ENCODE measurements around the gene KLKB1. TPM values are rescaled to one million over a fixed set of nuclear protein-coding genes. Genes with fewer than 3 reads are reported as not detected.
"Not testable (repeated sequence)": the region's sequence is repeated elsewhere in the genome, so short reads cannot be mapped to it uniquely, and the experiment has no call there.

The KLKB1 gene
- total RNA-seq, 3 donors from 2014 or later (not counting 1 experiment from before 2014, with no cell fraction given), result 0.95 to 3.1 (median 1.6) TPM

DNA sequence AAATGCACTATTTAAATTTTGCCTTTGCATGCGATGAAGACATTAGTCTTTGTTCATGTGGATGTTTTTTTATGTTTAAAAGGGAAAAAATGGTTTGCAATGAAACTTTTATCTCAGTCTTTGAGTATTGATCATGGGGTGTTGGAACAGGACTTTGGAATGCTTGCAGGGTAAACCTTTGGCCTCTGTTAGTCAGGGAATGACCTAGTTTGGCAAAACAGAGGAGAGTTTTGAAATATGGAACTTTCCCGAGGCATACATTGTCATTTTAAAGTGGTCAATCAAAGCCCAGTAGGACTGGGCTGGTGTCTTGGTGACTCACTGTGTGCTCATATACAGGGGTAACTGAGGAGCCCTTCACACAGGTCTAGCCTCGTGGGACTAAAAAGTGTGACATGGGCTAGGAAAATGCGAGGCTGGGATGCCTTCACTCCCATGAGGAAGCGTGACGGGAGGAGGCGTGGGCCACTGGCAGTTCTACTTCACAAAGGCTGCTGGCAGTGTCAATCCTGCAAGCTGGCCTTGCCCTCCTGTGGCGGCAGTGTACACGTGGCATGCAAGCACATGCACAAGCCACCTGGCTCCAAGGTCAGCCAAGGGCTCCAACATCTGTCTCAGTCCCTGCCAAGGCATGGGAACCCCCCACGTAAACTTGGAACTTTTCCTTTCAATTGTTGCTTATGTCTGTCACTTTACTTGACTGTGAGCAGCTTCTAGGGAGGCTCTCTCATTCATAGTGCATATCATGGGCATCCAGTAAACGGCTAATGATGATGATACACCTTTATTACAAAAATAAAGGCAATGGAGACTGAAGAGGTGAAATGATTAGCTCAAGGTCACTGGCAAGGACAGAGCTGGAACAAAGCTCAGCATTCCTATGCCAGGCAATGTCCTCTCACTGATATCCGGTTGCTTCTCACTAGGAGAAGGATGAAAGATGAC is 33.5 kb downstream of the KLKB1 start:
- WGBS (ENCODE audit: insufficient coverage), result 89% methylated on average over 12 of the region's 12 CpGs
- Histone ChIP-seq H3K4me1 (ENCODE audit: control insufficient read depth, insufficient read depth, low read length) (no peaks in the 10 kb centered on the region), H3K4me3 (ENCODE audit: low read length) (no peak overlapping the region), H3K9me3 (ENCODE audit: control insufficient read depth, insufficient read depth, low read length) (no peaks in the 10 kb centered on the region), H3K27me3 (ENCODE audit: control insufficient read depth, insufficient read depth, low read length) (no peaks in the 10 kb centered on the region), H3K27ac (ENCODE audit: low read length) (no peak overlapping the region), H3K36me3 (ENCODE audit: control insufficient read depth, insufficient read depth, low read length) (no peaks in the 10 kb centered on the region)
- H3K9me3 Mint-ChIP-seq, result no peaks in the 10 kb centered on the region
- peaks cover 4 to 10% of the 10 kb centered on the region in 2 donors for H3K27me3 Mint-ChIP-seq (ENCODE audit: low read depth in 2 of 2)
- H3K36me3 Mint-ChIP-seq, result no peaks in the 10 kb centered on the region
- no peak for TF ChIP-seq CTCF (IDR thresholded peaks at IDR 0.05)
- intact Hi-C loops (cut with micrococcal nuclease), result no loop called here
- no peak for ATAC-seq
- H3K4me3 Mint-ChIP-seq, result no peak overlapping the region
- no peak for DNase-seq
- no peaks in the 10 kb centered on the region for H3K4me1 Mint-ChIP-seq
- H3K27ac Mint-ChIP-seq, result no peak overlapping the region

DNA sequence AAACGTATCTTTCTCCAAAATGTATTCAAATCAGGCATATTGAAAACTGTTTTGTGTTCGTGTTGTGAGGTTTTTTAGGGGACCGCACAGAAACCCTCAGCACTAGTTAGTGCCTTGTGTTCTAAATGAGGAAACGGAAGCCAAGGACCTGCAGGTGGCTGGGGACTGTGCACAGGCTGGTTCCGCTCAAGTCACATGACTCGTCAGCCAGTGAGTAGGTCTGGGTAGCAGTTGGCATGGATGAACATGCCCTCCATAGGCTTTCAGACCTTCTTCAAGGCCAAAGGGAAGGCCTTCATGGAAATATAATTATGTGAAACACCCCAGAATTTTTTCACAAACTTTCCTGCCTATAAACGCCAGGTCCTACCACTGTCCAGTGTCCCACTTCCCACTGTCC is 37.4 kb downstream of the KLKB1 start:
- DNase-seq (no peak), ATAC-seq (no peak)
- H3K4me3 ChIP-seq (ENCODE audit: low read length), result no peak overlapping the region
- H3K9me3 ChIP-seq (ENCODE audit: control insufficient read depth, insufficient read depth, low read length), result no peaks in the 10 kb centered on the region
- no peaks in the 10 kb centered on the region for H3K36me3 ChIP-seq (ENCODE audit: control insufficient read depth, insufficient read depth, low read length)
- 87% methylated on average over 7 of the region's 7 CpGs for WGBS (ENCODE audit: insufficient coverage)
- H3K36me3 Mint-ChIP-seq, result no peaks in the 10 kb centered on the region
- H3K27ac ChIP-seq (ENCODE audit: low read length), result no peak overlapping the region
- H3K9me3 Mint-ChIP-seq, result no peaks in the 10 kb centered on the region
- H3K27me3 Mint-ChIP-seq (ENCODE audit: low read depth in 2 of 2), result peaks cover 8 to 36% of the 10 kb centered on the region in 2 donors
- no peak overlapping the region for H3K4me3 Mint-ChIP-seq
- TF ChIP-seq CTCF (IDR thresholded peaks at IDR 0.05), result no peak
- no peak overlapping the region for H3K27ac Mint-ChIP-seq
- peaks cover 13% of the 10 kb centered on the region for H3K27me3 ChIP-seq (ENCODE audit: control insufficient read depth, insufficient read depth, low read length)
- H3K4me1 ChIP-seq (ENCODE audit: control insufficient read depth, insufficient read depth, low read length), result no peaks in the 10 kb centered on the region
- intact Hi-C loops (cut with micrococcal nuclease), result no loop called here
- H3K4me1 Mint-ChIP-seq, result no peaks in the 10 kb centered on the region

GRCh38 chr4:186265250-186265649 is 37.9 kb downstream of the KLKB1 start:
- H3K27ac ChIP-seq (ENCODE audit: low read length); H3K36me3 ChIP-seq (ENCODE audit: control insufficient read depth, insufficient read depth, low read length); H3K4me1 Mint-ChIP-seq; H3K9me3 Mint-ChIP-seq; DNase-seq; H3K4me3 Mint-ChIP-seq; H3K27ac Mint-ChIP-seq; H3K4me3 ChIP-seq (ENCODE audit: low read length); intact Hi-C loops (cut with micrococcal nuclease); ATAC-seq; H3K4me1 ChIP-seq (ENCODE audit: control insufficient read depth, insufficient read depth, low read length); H3K36me3 Mint-ChIP-seq; H3K9me3 ChIP-seq (ENCODE audit: control insufficient read depth, insufficient read depth, low read length): not testable (repeated sequence)
- H3K27me3 Mint-ChIP-seq (ENCODE audit: low read depth in 2 of 2), result peaks cover 11 to 36% of the 10 kb centered on the region in 2 donors
- H3K27me3 ChIP-seq (ENCODE audit: control insufficient read depth, insufficient read depth, low read length), result peaks cover 13% of the 10 kb centered on the region
- 98% methylated on average over 11 of the region's 11 CpGs for WGBS (ENCODE audit: insufficient coverage)

DNA sequence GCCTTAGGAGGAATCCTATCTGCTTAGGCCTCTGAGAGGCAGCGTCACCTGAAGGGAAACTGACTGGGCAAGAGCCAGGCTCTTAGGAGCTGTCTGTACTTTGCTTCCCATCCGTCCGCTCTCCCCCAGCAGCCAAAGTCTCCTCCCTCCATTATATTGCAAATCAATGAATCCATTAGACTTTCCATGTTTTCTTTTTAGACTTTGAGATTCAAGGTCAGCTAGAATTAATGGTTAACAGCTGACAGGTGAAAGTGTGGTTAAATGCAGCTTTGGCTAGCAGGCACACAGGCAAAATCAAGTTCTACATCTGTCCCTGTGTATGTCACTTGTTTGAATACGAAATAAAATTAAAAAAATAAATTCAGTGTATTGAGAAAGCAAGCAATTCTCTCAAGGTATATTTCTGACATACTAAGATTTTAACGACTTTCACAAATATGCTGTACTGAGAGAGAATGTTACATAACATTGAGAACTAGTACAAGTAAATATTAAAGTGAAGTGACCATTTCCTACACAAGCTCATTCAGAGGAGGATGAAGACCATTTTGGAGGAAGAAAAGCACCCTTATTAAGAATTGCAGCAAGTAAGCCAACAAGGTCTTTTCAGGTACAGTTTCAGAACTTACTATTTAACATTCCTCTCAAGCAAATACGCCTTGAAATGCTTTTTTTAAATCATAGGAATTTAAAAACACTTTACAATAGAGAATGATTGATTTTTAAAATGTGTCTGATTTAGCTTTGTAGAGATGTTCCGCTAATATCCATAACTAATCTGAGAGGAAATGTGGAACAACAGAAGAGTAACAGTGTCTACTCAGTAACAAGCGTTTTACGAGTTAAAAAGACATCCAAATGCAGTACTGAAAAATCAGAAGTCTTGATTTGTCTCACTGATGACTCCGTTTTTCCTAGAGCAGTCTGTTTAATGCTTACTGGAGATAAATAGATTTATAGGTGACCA is 38.7 kb downstream of the KLKB1 start, which contains the start of gene F11:
Gene F11, plus strand, starts transcription at position 507 of the 970 bp plus-strand sequence. CDS start 948 bp downstream, outside the sequence.
- Mint-ChIP-seq H3K4me1 (no peaks in the 10 kb centered on the region), H3K36me3 (no peaks in the 10 kb centered on the region), H3K9me3 (no peaks in the 10 kb centered on the region), H3K27ac (no peak within 1 kb of the TSS), H3K4me3 (no peak within 1 kb of the TSS), H3K27me3 (ENCODE audit: low read depth in 2 of 2) (peaks cover 11 to 36% of the 10 kb centered on the region in 2 donors)
- ATAC-seq (no peak), DNase-seq (no peak)
- Histone ChIP-seq H3K4me1 (ENCODE audit: control insufficient read depth, insufficient read depth, low read length) (no peaks in the 10 kb centered on the region), H3K4me3 (ENCODE audit: low read length) (no peak within 1 kb of the TSS), H3K9me3 (ENCODE audit: control insufficient read depth, insufficient read depth, low read length) (no peaks in the 10 kb centered on the region), H3K36me3 (ENCODE audit: control insufficient read depth, insufficient read depth, low read length) (no peaks in the 10 kb centered on the region), H3K27me3 (ENCODE audit: control insufficient read depth, insufficient read depth, low read length) (peaks cover 13% of the 10 kb centered on the region), H3K27ac (ENCODE audit: low read length) (no peak within 1 kb of the TSS)
- WGBS (ENCODE audit: insufficient coverage), result 74% methylated on average over 9 of the region's 10 CpGs
- no peak for TF ChIP-seq CTCF (IDR thresholded peaks at IDR 0.05)
- intact Hi-C loops (cut with micrococcal nuclease), result no loop called here

Measured in natural killer cell (primary cell).